Ecto neural progenitor cell (in vitro differentiated cells): ENCODE data around the gene NRP1.

Experiments
- DNase-seq: peaks from one replicate; pipeline ENCODE4 v3.0.0-alpha.2; 2018; ENCODE audit warnings: low spot score

Gene NRP1

GRCh38 chr10:33290321-33291052, 44.0 kb downstream of the NRP1 start:
- no peak for DNase-seq

- no peak for DNase-seq
Measured at GRCh38 chr10:33289776-33290175, 44.7 kb downstream of the NRP1 start.

GRCh38 chr10:33288127-33288526, 46.3 kb downstream of the NRP1 start:
- no peak for DNase-seq

GRCh38 chr10:33287112-33287511, 47.4 kb downstream of the NRP1 start:
- no peak for DNase-seq

- DNase-seq = no peak
Measured at GRCh38 chr10:33286157-33286934, 48.1 kb downstream of the NRP1 start.

- DNase-seq = no peak
Measured at GRCh38 chr10:33284945-33285344, 49.5 kb downstream of the NRP1 start.

- DNase-seq = no peak
Measured at GRCh38 chr10:33279811-33280602, 54.5 kb downstream of the NRP1 start.

GRCh38 chr10:33279276-33279675, 55.2 kb downstream of the NRP1 start:
- no peak for DNase-seq

- DNase-seq = no peak
Measured at GRCh38 chr10:33278198-33278597, 56.3 kb downstream of the NRP1 start.

GRCh38 chr10:33277135-33277536, 57.3 kb downstream of the NRP1 start:
- no peak for DNase-seq

- DNase-seq = no peak
Measured at GRCh38 chr10:33276282-33276923, 58.1 kb downstream of the NRP1 start.

- no peak for DNase-seq
Measured at GRCh38 chr10:33274096-33274785, 60.2 kb downstream of the NRP1 start.

GRCh38 chr10:33273295-33274002, 61.0 kb downstream of the NRP1 start:
- peak; percentile 49 for DNase-seq

- DNase-seq = no peak
Measured at GRCh38 chr10:33272635-33273034, 61.8 kb downstream of the NRP1 start.

- DNase-seq = no peak
Measured at GRCh38 chr10:33271969-33272583, 62.4 kb downstream of the NRP1 start.

- DNase-seq = no peak
Measured at GRCh38 chr10:33270971-33271370, 63.5 kb downstream of the NRP1 start.

- no peak for DNase-seq
Measured at GRCh38 chr10:33267708-33268107, 66.8 kb downstream of the NRP1 start.

GRCh38 chr10:33265621-33266020, 68.8 kb downstream of the NRP1 start:
- DNase-seq = no peak

- no peak for DNase-seq
Measured at GRCh38 chr10:33263453-33263852, 71.0 kb downstream of the NRP1 start.

GRCh38 chr10:33262871-33263270, 71.6 kb downstream of the NRP1 start:
- no peak for DNase-seq
